Stimulated activated effector memory CD8-positive, alpha-beta T cell treated with anti-CD3 and anti-CD28 coated beads, Interleukin-12 subunit alpha, Interleukin-12 subunit beta, amount 100 ng/mL, for 72 hours (primary cell): ENCODE results near the gene CCDC18.
"Not testable (repeated sequence)": the region's sequence is repeated elsewhere in the genome, so short reads cannot be mapped to it uniquely, and the experiment has no call there.

Source experiments
- ATAC-seq: fragments of 150-1000 bp; cut with Tn5 transposase; 2 replicates; pipeline ENCODE4 v1.10.0; 2021
- DNase-seq, 2 donors: peaks; one replicate each; pipeline ENCODE4 v3.0.0; 2021 to 2022; ENCODE audit warnings: low spot score in 2 of 2
- H3K27ac Mint-ChIP-seq: one replicate; pipeline ENCODE4 v1.8.0; 2022; ENCODE audit warnings: mild to moderate bottlenecking, mixed read lengths
- H3K36me3 Mint-ChIP-seq: one replicate; pipeline ENCODE4 v1.8.0; 2022; ENCODE audit warnings: mild to moderate bottlenecking, mixed read lengths
- H3K4me1 Mint-ChIP-seq: one replicate; pipeline ENCODE4 v1.8.0; 2022; ENCODE audit warnings: mixed read lengths
- H3K4me3 Mint-ChIP-seq: one replicate; pipeline ENCODE4 v1.8.0; 2022; ENCODE audit warnings: mild to moderate bottlenecking, mixed read lengths
- H3K9me3 Mint-ChIP-seq: one replicate; pipeline ENCODE4 v1.8.0; 2022; ENCODE audit warnings: mixed read lengths

Gene CCDC18

GRCh38 chr1:93244298-93245069 is 64.0 kb downstream of the CCDC18 start:
- H3K9me3 Mint-ChIP-seq: peaks cover 10% of the 10 kb centered on the region

GRCh38 chr1:93251966-93252365 is 71.4 kb downstream of the CCDC18 start:
- H3K9me3 Mint-ChIP-seq: peaks cover 6% of the 10 kb centered on the region
- H3K36me3 Mint-ChIP-seq: peaks cover 35% of the 10 kb centered on the region
- no peak for DNase-seq
- no peak overlapping the region for H3K27ac Mint-ChIP-seq
- ATAC-seq: no peak
- no peak overlapping the region for H3K4me3 Mint-ChIP-seq
- H3K4me1 Mint-ChIP-seq: peaks cover 5% of the 10 kb centered on the region

More at GRCh38 chr1:93244298-93245069, 64.0 kb downstream of the CCDC18 start:
- DNase-seq (no peak), ATAC-seq (no peak)
- Mint-ChIP-seq H3K4me3 (no peak overlapping the region), H3K4me1 (no peaks in the 10 kb centered on the region), H3K27ac (no peak overlapping the region), H3K36me3 (peaks cover 56% of the 10 kb centered on the region)

GRCh38 chr1:93252598-93252997 is 72.1 kb downstream of the CCDC18 start:
- H3K4me3 Mint-ChIP-seq: no peak overlapping the region
- ATAC-seq (no peak), DNase-seq (no peak)
- H3K27ac Mint-ChIP-seq: no peak overlapping the region
- peaks cover 6% of the 10 kb centered on the region for H3K9me3 Mint-ChIP-seq
- H3K36me3 Mint-ChIP-seq: peaks cover 31% of the 10 kb centered on the region
- H3K4me1 Mint-ChIP-seq: peaks cover 5% of the 10 kb centered on the region

- Mint-ChIP-seq H3K9me3 (peaks cover 6% of the 10 kb centered on the region), H3K27ac (no peak overlapping the region), H3K4me1 (peaks cover 5% of the 10 kb centered on the region), H3K36me3 (peaks cover 22% of the 10 kb centered on the region), H3K4me3 (no peak overlapping the region)
- DNase-seq (no peak), ATAC-seq (no peak)
Measured at GRCh38 chr1:93253516-93253915, 73.0 kb downstream of the CCDC18 start.

DNA sequence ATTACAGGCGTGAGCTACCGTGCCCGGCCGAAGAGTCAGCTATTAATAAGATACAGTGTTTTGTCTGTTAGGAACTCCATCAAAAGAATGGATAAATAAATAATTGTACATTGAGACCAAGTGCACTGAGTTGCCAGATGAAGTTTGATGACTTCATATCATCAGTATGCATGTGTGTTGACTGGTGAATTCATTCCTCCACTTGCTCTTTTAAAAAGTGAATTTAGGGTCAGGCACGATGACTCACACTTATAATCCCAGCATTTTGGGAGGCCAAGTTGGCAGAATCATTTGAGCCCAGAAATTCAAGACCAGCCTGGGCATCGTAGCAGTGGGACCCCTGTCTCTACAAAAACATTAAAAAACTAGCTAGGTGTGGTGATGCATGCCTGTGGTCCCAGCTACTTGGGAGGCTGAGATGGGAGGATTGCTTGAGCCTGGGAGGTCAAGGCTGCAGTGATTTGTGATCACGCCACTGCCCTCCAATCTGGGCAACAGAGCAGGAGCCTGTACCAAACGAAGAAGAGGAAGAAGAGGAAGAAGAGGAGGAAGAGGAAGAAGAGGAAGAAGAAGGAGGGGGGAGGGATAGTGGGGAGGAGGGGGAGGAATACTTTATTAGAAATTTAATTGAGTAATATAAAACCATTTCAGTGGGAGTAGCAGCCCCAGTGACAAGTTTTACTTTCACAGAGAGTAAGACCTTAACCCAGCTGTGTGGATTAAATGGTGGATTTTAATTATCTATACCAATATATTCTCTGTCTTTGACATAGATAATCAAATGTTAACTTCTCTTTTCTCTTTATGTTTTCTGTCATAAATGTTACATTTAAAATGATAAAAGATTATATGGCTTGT is 74.9 kb downstream of the CCDC18 start:
- ATAC-seq (no peak), DNase-seq (no peak)
- H3K9me3 Mint-ChIP-seq: peaks cover 6% of the 10 kb centered on the region
- H3K4me3 Mint-ChIP-seq: no peak overlapping the region
- H3K4me1 Mint-ChIP-seq: peaks cover 5% of the 10 kb centered on the region
- H3K36me3 Mint-ChIP-seq: peaks cover 21% of the 10 kb centered on the region
- H3K27ac Mint-ChIP-seq: no peak overlapping the region

DNA sequence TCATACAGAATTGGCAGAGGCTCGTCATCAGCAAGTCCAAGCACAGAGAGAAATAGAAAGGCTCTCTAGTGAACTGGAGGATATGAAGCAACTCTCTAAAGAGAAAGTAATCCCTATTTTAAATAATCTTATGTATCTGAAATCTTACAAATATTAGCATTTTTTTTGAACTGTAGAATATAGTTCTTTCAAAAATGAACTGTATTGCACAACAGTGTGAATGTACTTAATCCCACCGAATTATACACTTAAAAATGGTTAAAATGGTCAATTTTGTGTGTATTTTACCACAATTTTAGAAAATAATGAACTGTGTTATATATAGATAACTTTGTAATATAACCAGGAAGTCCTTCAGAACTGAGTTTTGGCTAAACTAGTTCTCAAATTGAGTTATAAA is 75.9 kb downstream of the CCDC18 start:
- Mint-ChIP-seq H3K9me3 (peaks cover 6% of the 10 kb centered on the region), H3K4me1 (no peaks in the 10 kb centered on the region), H3K4me3 (no peak overlapping the region), H3K27ac (no peak overlapping the region), H3K36me3 (peaks cover 26% of the 10 kb centered on the region)
- DNase-seq: no peak
- no peak for ATAC-seq

GRCh38 chr1:93257889-93258288 is 77.4 kb downstream of the CCDC18 start:
- peaks cover 7% of the 10 kb centered on the region for H3K9me3 Mint-ChIP-seq
- no peak for DNase-seq

GRCh38 chr1:93260726-93261125 is 80.2 kb downstream of the CCDC18 start:
- H3K27ac Mint-ChIP-seq, H3K4me3 Mint-ChIP-seq, DNase-seq, ATAC-seq, H3K4me1 Mint-ChIP-seq: not testable (repeated sequence)
- H3K36me3 Mint-ChIP-seq: peaks cover 44% of the 10 kb centered on the region
- H3K9me3 Mint-ChIP-seq: peaks cover 13% of the 10 kb centered on the region

More at GRCh38 chr1:93257889-93258288, 77.4 kb downstream of the CCDC18 start:
- H3K36me3 Mint-ChIP-seq: peaks cover 35% of the 10 kb centered on the region
- no peaks in the 10 kb centered on the region for H3K4me1 Mint-ChIP-seq
- no peak overlapping the region for H3K4me3 Mint-ChIP-seq
- ATAC-seq: no peak
- H3K27ac Mint-ChIP-seq: no peak overlapping the region

DNA sequence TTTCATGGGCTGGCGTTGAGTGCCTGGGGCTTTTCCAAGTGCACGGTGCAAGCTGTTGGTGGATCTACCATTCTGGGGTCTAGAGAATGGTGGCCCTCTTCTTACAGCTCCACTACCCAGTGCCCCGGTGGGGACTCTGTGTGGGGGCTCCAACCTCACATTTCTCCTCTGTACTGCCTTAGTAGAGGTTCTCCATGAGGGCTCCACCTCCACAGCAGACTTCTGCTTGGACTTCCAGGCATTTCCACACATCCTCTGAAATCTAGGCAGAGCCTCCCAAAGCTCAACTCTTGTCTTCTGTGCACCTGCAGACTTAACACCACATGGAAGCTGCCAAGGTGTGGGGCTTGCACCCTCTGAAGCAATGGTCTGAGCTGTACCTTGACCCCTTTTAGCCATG is 82.1 kb downstream of the CCDC18 start:
- ATAC-seq (no peak), DNase-seq (no peak)
- H3K27ac Mint-ChIP-seq: no peak overlapping the region
- no peak overlapping the region for H3K4me3 Mint-ChIP-seq
- H3K4me1 Mint-ChIP-seq: no peaks in the 10 kb centered on the region
- peaks cover 43% of the 10 kb centered on the region for H3K36me3 Mint-ChIP-seq
- peaks cover 18% of the 10 kb centered on the region for H3K9me3 Mint-ChIP-seq

GRCh38 chr1:93268888-93269287 is 88.4 kb downstream of the CCDC18 start:
- not testable (repeated sequence) for H3K9me3 Mint-ChIP-seq, H3K4me1 Mint-ChIP-seq, H3K4me3 Mint-ChIP-seq, DNase-seq, H3K27ac Mint-ChIP-seq, ATAC-seq
- H3K36me3 Mint-ChIP-seq: peaks cover 15% of the 10 kb centered on the region

GRCh38 chr1:93275262-93275633 is 94.7 kb downstream of the CCDC18 start:
- H3K9me3 Mint-ChIP-seq, H3K36me3 Mint-ChIP-seq, H3K4me1 Mint-ChIP-seq, H3K4me3 Mint-ChIP-seq, ATAC-seq, H3K27ac Mint-ChIP-seq, DNase-seq: not testable (repeated sequence)

DNA sequence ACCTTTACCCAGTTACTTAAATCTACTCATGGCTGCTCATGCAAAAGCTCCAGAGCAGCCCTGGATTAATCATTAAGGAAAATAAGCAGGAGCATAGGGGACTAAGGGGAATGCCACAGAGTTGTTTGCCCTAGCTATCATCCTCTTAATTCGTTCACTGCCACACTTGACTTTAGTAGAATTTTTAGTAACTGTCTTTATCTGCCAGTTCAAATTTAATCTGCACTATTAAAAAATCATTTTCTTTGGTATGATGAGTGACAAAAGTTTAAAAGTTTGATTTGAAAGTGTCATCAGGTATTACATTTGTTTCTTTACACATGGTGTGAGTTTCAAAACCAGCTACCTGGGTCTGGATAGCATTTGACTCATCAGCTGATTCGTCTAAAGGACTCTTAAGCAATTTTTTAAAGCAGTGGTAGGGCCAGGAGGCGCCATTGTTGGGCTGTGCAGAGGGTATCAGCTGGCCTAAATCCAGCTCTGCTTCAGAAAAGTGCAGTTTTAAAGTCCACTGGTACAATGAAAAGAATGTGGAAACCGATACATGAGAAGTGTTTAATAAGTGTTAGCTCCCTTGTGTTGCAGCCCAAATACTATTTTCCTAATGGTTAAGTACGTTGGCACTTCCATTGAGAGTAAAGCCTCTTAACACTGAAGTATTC is 95.2 kb downstream of the CCDC18 start:
- H3K4me1 Mint-ChIP-seq: no peaks in the 10 kb centered on the region
- no peaks in the 10 kb centered on the region for H3K36me3 Mint-ChIP-seq
- H3K27ac Mint-ChIP-seq: no peak overlapping the region
- no peak overlapping the region for H3K4me3 Mint-ChIP-seq
- DNase-seq (no peak), ATAC-seq (no peak)
- peaks cover 7% of the 10 kb centered on the region for H3K9me3 Mint-ChIP-seq

DNA sequence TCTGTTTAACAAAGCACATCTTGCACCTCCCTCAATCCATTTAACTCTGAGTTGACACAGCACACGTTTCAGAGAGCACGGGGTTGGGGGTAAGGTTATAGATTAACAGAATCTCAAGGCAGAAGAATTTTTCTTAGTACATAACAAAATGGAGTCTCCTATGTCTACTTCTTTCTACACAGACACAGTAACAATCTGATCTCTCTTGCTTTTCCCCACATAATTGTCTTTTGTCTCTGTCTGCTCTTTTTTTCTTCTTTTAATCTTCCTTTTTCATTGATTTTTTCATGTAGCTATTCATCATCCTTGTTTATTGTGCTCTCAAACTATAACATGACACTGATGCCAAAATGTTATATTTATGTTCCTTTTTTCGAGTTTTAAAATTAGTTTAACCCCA is 97.0 kb downstream of the CCDC18 start:
- H3K4me1 Mint-ChIP-seq, H3K4me3 Mint-ChIP-seq, H3K9me3 Mint-ChIP-seq, H3K36me3 Mint-ChIP-seq, DNase-seq, H3K27ac Mint-ChIP-seq, ATAC-seq: not testable (repeated sequence)

GRCh38 chr1:93283496-93283895 is 103.0 kb downstream of the CCDC18 start:
- Mint-ChIP-seq H3K27ac (no peak overlapping the region), H3K36me3 (peaks cover 6% of the 10 kb centered on the region), H3K9me3 (peaks cover 7% of the 10 kb centered on the region), H3K4me1 (no peaks in the 10 kb centered on the region), H3K4me3 (no peak overlapping the region)
- DNase-seq (no peak), ATAC-seq (no peak)

GRCh38 chr1:93288558-93288957 is 108.0 kb downstream of the CCDC18 start:
- H3K36me3 Mint-ChIP-seq: peaks cover 6% of the 10 kb centered on the region
- ATAC-seq: no peak
- H3K27ac Mint-ChIP-seq: no peak overlapping the region
- no peaks in the 10 kb centered on the region for H3K4me1 Mint-ChIP-seq
- H3K9me3 Mint-ChIP-seq: no peaks in the 10 kb centered on the region
- no peak for DNase-seq
- no peak overlapping the region for H3K4me3 Mint-ChIP-seq
